Measurements from ENCODE around the gene SEC14L2. TPM values are rescaled to one million over a fixed set of nuclear protein-coding genes. Genes with fewer than 3 reads are reported as not detected.

SEC14L2 gene
- total and polyA plus RNA-seq, 4 donors = 6.1 to 10.3 (median 8.0) TPM

GRCh38 chr22:30348809-30349208, 48.0 kb upstream of the SEC14L2 start:
- Histone ChIP-seq H3K9ac (ENCODE audit: insufficient read depth in 1 of 2, low read length in 2 of 2) (peak overlapping the region in 1 of 2 donors; percentile 63), H3K4me1 (ENCODE audit: control insufficient read depth in 5 of 5, insufficient read depth in 5 of 5, low read length in 5 of 5) (peaks cover 0 to 23% (median 0%) of the 10 kb centered on the region in 5 donors), H3K9me3 (ENCODE audit: control insufficient read depth in 4 of 4, insufficient read depth in 3 of 4, low read length in 3 of 4) (no peaks in the 10 kb centered on the region), H3K36me3 (ENCODE audit: control insufficient read depth in 4 of 4, insufficient read depth in 4 of 4, low read length in 4 of 4) (peaks cover 44 to 49% (median 48%) of the 10 kb centered on the region in 4 donors), H3K27ac (ENCODE audit: low read depth in 1 of 2, low read length in 1 of 2) (no peak overlapping the region), H3K27me3 (ENCODE audit: control insufficient read depth in 3 of 3, insufficient read depth in 3 of 3, low read length in 2 of 3) (no peaks in the 10 kb centered on the region), H3K4me3 (no peak overlapping the region)
- DNase-seq (peak; percentile 31 to 92 (median 86)), ATAC-seq (ENCODE audit: insufficient read depth, low FRiP score) (no peak)
- no peak for TF ChIP-seq CTCF (IDR thresholded peaks at IDR 0.05; ENCODE audit: control extremely low read depth, extremely low read depth)
- 75 to 88% methylated on average over 4 of the region's 4 CpGs for WGBS, 2 donors

- Histone ChIP-seq H3K27ac (ENCODE audit: low read depth in 1 of 2, low read length in 1 of 2) (no peak overlapping the region), H3K27me3 (ENCODE audit: control insufficient read depth in 3 of 3, insufficient read depth in 3 of 3, low read length in 2 of 3) (no peaks in the 10 kb centered on the region), H3K4me1 (ENCODE audit: control insufficient read depth in 5 of 5, insufficient read depth in 5 of 5, low read length in 5 of 5) (peaks cover 5 to 40% (median 13%) of the 10 kb centered on the region in 5 donors), H3K9ac (ENCODE audit: insufficient read depth in 1 of 2, low read length in 2 of 2) (no peak overlapping the region), H3K36me3 (ENCODE audit: control insufficient read depth in 4 of 4, insufficient read depth in 4 of 4, low read length in 4 of 4) (peaks cover 21 to 32% (median 25%) of the 10 kb centered on the region in 4 donors), H3K4me3 (no peak overlapping the region), H3K9me3 (ENCODE audit: control insufficient read depth in 4 of 4, insufficient read depth in 3 of 4, low read length in 3 of 4) (no peaks in the 10 kb centered on the region)
- ATAC-seq (ENCODE audit: insufficient read depth, low FRiP score) (no peak), DNase-seq (no peak)
- TF ChIP-seq CTCF (IDR thresholded peaks at IDR 0.05; ENCODE audit: control extremely low read depth, extremely low read depth) = no peak
- 86 to 89% methylated on average over 3 of the region's 3 CpGs for WGBS, 2 donors
These were observed 45.6 kb upstream of the SEC14L2 start for GRCh38 chr22:30351226-30351625.

DNA sequence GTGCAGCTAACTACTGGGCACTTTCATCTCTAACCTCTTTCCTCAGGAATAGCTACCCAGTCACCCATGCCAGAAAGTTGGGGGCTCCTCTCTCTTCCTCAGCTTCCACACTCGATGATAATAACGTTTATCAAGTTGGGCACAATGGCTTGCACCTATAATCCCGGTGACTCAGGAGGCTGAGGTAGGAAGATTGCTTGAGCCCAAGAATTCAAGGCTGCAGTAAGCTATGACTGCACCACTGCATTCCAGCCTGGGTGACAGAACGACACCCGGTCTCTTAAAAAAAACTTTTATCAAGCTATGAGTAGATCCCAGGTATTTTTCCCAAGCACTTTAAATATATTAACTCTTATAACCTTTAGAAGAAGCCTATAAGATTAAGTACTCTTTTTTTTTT, 42.2 kb upstream of the SEC14L2 start:
- H3K27me3 ChIP-seq (ENCODE audit: control insufficient read depth in 3 of 3, insufficient read depth in 3 of 3, low read length in 2 of 3) = no peaks in the 10 kb centered on the region
- 71 to 77% methylated on average over 5 of the region's 5 CpGs for WGBS, 2 donors
- ATAC-seq (ENCODE audit: insufficient read depth, low FRiP score) = no peak
- H3K36me3 ChIP-seq (ENCODE audit: control insufficient read depth in 4 of 4, insufficient read depth in 4 of 4, low read length in 4 of 4) = peaks cover 16 to 19% (median 18%) of the 10 kb centered on the region in 4 donors
- peaks cover 8 to 19% (median 16%) of the 10 kb centered on the region in 5 donors for H3K4me1 ChIP-seq (ENCODE audit: control insufficient read depth in 5 of 5, insufficient read depth in 5 of 5, low read length in 5 of 5)
- H3K9ac ChIP-seq (ENCODE audit: insufficient read depth in 1 of 2, low read length in 2 of 2) = no peak overlapping the region
- no peak overlapping the region for H3K4me3 ChIP-seq
- no peaks in the 10 kb centered on the region for H3K9me3 ChIP-seq (ENCODE audit: control insufficient read depth in 4 of 4, insufficient read depth in 3 of 4, low read length in 3 of 4)
- no peak for DNase-seq
- no peak for TF ChIP-seq CTCF (IDR thresholded peaks at IDR 0.05; ENCODE audit: control extremely low read depth, extremely low read depth)
- H3K27ac ChIP-seq (ENCODE audit: low read depth in 1 of 2, low read length in 1 of 2) = peak overlapping the region in 1 of 2 donors; percentile 10

Data from lung (tissue), 12 donors.